D721Med (cell line): ENCODE measurements around the gene GIMD1.
A peak's percentile ranks its signal among the peaks of the same experiment; 100 is the strongest.

Source experiments
- DNase-seq: peaks from one replicate; pipeline ENCODE4 v3.0.0; 2011; ENCODE audit warnings: low spot score; ENCODE audit not compliant: insufficient read length
- FAIRE-seq: peaks from 2 replicates; lab custom pipeline; 2011; peaks lifted over from hg19 to GRCh38; lab: Jason Lieb, UNC
- CTCF ChIP-seq: IDR thresholded peaks from 2 replicates; pipeline ENCODE4 v1.5.1; 2012; ENCODE audit warnings: mild to moderate bottlenecking, control low read depth; ENCODE audit not compliant: insufficient read depth; ENCODE audit errors: missing control alignments

The GIMD1 gene

GRCh38 chr4:106351016-106351415 is 17.6 kb downstream of the GIMD1 start:
- DNase-seq (no peak), FAIRE-seq (no peak)
- TF ChIP-seq CTCF, result no peak

DNA sequence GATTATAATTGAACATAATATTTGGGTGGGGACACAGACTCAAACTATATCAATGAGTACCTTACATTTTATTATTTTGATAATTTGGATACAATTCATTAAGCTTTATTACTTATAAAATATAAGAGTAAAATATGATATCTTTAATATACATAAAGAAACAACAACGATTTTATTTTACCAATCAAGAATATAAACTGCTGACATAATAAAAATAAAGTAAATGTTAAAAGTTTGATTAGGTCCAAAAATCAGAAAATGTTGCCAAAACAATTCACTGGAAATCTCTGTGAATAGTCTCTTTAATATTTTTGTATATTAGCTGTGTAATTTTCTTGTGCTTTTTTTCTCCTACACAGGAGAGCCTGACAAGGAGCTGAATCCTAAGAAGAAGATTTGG is 21.4 kb downstream of the GIMD1 start:
- DNase-seq, result no peak
- no peak for TF ChIP-seq CTCF
- FAIRE-seq, result no peak

- DNase-seq (no peak), FAIRE-seq (no peak)
- no peak for TF ChIP-seq CTCF
Measured at GRCh38 chr4:106344647-106344970, 24.0 kb downstream of the GIMD1 start.

- FAIRE-seq (peak; percentile 35), DNase-seq (no peak)
- TF ChIP-seq CTCF, result no peak
Measured at GRCh38 chr4:106343865-106344646, 24.5 kb downstream of the GIMD1 start.

DNA sequence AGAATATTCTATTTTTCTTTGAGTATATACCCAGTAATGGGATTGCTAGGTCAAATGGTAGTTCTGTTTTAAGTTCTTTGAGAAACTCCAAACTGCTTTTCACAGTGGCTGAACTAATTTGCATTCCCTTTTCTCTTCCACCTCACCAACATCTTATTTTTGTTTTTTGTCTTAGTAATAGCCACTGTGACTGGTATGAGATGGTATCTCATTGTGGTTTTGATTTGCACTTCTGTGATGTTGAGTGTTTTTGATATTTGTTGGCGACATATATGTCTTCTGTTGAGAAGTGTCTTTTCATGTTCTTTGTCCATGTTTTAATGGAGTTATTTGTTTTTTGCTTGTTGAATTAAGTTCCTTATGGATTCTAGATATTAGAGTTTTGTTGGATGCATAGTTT is 27.8 kb downstream of the GIMD1 start:
- DNase-seq (no peak), FAIRE-seq (no peak)
- no peak for TF ChIP-seq CTCF

- FAIRE-seq (no peak), DNase-seq (no peak)
- no peak for TF ChIP-seq CTCF
Measured at GRCh38 chr4:106339431-106339830, 29.1 kb downstream of the GIMD1 start.

DNA sequence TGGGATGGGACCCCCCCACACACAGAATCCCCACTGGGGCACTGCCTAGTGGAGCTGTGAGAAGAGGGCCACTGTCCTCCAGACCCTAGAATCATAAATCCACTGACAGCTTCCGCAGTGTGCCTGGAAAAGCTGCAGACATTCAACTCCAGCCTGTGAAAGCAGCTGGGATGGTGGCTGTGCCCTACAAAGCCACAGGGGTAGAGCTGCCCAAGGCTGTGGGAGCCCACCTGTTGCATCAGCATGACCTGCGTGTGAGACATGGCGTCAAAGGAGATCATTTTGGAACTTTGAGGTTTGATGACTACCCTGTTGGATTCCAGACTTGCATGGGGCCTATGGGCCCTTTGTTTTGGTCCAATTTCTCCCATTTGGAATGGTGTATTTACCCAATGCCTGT is 29.9 kb downstream of the GIMD1 start:
- no peak for DNase-seq
- no peak for TF ChIP-seq CTCF
- FAIRE-seq, result no peak
